ENCODE data around the gene HPCAL4.

DNA sequence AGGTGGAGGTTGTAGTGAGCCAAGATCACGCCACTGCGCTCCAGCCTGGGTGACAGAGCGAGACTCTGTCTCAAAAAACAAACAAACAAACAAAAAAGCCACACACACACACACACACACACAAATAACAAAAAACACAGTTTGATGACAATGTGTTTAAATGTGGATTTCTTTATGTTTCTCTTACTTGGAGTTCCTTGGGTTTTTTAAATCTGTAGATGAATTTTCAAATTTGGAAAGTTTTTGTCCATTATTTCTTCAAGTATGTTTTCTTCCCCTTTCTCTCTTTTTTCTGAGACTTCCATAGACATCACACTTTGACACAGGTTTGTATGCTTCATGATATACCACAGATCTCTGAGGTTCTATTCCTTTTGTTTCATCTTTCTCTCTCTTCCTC lies 35.4 kb upstream of the HPCAL4 start:
- TF ChIP-seq, protein P1, sequence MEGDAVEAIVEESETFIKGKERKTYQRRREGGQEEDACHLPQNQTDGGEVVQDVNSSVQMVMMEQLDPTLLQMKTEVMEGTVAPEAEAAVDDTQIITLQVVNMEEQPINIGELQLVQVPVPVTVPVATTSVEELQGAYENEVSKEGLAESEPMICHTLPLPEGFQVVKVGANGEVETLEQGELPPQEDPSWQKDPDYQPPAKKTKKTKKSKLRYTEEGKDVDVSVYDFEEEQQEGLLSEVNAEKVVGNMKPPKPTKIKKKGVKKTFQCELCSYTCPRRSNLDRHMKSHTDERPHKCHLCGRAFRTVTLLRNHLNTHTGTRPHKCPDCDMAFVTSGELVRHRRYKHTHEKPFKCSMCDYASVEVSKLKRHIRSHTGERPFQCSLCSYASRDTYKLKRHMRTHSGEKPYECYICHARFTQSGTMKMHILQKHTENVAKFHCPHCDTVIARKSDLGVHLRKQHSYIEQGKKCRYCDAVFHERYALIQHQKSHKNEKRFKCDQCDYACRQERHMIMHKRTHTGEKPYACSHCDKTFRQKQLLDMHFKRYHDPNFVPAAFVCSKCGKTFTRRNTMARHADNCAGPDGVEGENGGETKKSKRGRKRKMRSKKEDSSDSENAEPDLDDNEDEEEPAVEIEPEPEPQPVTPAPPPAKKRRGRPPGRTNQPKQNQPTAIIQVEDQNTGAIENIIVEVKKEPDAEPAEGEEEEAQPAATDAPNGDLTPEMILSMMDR (IDR thresholded peaks at IDR 0.05): no peak
- TF ChIP-seq EZH2 (IDR thresholded peaks at IDR 0.05): no peak

Measured in neural progenitor cell (in vitro differentiated cells).